Subcutaneous abdominal adipose tissue (tissue), 5 donors: ENCODE measurements around the gene TMEM131.

Experiments
- H3K27ac ChIP-seq: one replicate; pipeline ENCODE4 v1.7.0; 2013; ENCODE audit warnings: low read depth, mild to moderate bottlenecking, inconsistent platforms, low read length, moderate library complexity
- H3K27me3 ChIP-seq, 5 donors: one replicate each; pipeline ENCODE4 v1.7.0; 2013; ENCODE audit warnings: low read length in 5 of 5, inconsistent platforms in 1 of 5; ENCODE audit not compliant: control insufficient read depth in 5 of 5, insufficient read depth in 4 of 5
- H3K36me3 ChIP-seq, 5 donors: one replicate each; pipeline ENCODE4 v1.7.0; 2013; ENCODE audit warnings: low read length in 5 of 5; ENCODE audit not compliant: control insufficient read depth in 5 of 5, insufficient read depth in 5 of 5
- H3K4me1 ChIP-seq, 5 donors: one replicate each; pipeline ENCODE4 v1.7.0; 2013; ENCODE audit warnings: low read length in 5 of 5, mild to moderate bottlenecking in 3 of 5, moderate library complexity in 1 of 5; ENCODE audit not compliant: control insufficient read depth in 5 of 5, insufficient read depth in 5 of 5
- H3K4me3 ChIP-seq, 5 donors: one replicate each; pipeline ENCODE4 v1.7.0; 2013; ENCODE audit warnings: low read length in 5 of 5, low read depth in 1 of 5
- H3K9ac ChIP-seq, 5 donors: one replicate each; pipeline ENCODE4 v1.7.0; 2013; ENCODE audit warnings: low read length in 5 of 5, mild to moderate bottlenecking in 4 of 5, moderate library complexity in 3 of 5
- H3K9me3 ChIP-seq, 5 donors: one replicate each; pipeline ENCODE4 v1.7.0; 2013; ENCODE audit warnings: low read length in 5 of 5; ENCODE audit not compliant: control insufficient read depth in 5 of 5
- donor health status: healthy.
- donor health status: healthy.
- donor health status: healthy.
- donor health status: healthy.
- donor health status: healthy.

The TMEM131 gene

DNA sequence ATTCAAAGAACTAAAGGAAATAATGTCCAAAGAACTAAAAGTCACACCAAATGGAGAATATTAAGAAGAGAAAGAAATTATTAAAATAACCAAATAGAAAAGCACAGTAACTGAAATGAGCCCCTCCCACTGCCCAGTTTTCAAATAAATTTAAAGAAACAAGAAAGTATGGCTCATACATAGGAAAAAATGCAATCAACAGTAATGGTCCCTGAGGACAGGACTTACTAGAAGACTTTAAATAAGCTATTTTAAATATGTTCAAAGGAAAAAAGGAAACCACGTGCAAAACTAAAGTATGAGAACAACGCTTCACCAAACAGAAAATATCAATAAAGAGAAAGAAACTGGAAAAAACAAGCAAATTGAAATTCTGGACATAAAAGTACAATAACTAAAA is 58.9 kb downstream of the TMEM131 start:
- Histone ChIP-seq H3K4me3 (no peak overlapping the region), H3K36me3 (no peaks in the 10 kb centered on the region), H3K9ac (no peak overlapping the region), H3K27me3 (no peaks in the 10 kb centered on the region), H3K9me3 (no peaks in the 10 kb centered on the region), H3K4me1 (peaks cover 0 to 30% (median 19%) of the 10 kb centered on the region in 5 donors), H3K27ac (no peak overlapping the region)

- Histone ChIP-seq H3K27ac (no peak overlapping the region), H3K4me1 (peaks cover 0 to 30% (median 22%) of the 10 kb centered on the region in 5 donors), H3K4me3 (no peak overlapping the region)
Observed at GRCh38 chr2:97936199-97936598, 59.5 kb downstream of the TMEM131 start.

GRCh38 chr2:97935719-97936161 is 60.0 kb downstream of the TMEM131 start:
- H3K36me3 ChIP-seq = no peaks in the 10 kb centered on the region
- H3K4me3 ChIP-seq = no peak overlapping the region
- no peak overlapping the region for H3K27ac ChIP-seq
- no peaks in the 10 kb centered on the region for H3K27me3 ChIP-seq
- H3K9ac ChIP-seq = no peak overlapping the region
- peaks cover 0 to 33% (median 22%) of the 10 kb centered on the region in 5 donors for H3K4me1 ChIP-seq
- no peaks in the 10 kb centered on the region for H3K9me3 ChIP-seq

More at GRCh38 chr2:97936199-97936598, 59.5 kb downstream of the TMEM131 start:
- no peaks in the 10 kb centered on the region for H3K36me3 ChIP-seq
- no peaks in the 10 kb centered on the region for H3K27me3 ChIP-seq
- no peaks in the 10 kb centered on the region for H3K9me3 ChIP-seq
- no peak overlapping the region for H3K9ac ChIP-seq

DNA sequence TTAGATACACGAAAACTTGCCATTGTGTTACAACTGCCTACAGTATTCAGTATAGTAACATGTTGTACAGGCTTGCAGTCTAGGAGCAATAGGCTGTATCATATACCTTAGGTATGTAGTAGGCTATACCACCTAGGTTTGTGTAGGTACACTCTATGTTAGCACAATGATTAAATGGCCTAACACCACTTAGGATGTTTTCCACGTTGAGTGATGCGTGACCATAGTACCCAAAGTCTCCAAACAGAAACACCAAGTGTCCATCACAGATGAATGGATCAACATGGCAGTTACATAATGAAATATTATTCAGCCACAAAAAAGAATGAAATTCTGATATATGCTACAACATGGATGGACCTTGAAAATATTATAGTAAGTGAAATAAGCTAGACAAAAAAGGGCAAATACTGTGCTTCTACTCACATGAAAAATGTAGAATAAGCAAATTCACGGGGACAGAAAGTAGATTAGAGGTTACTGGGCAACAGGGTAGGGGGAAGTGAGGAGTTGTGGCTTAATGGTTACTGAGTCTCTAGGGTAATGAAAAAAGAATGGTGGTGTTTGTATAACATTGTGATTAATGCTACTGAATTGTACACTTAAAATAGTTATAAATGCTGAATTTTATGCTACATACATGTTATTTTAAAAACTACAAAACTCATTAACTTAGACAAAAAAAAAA is 62.6 kb downstream of the TMEM131 start:
- Histone ChIP-seq H3K27ac (no peak overlapping the region), H3K36me3 (no peaks in the 10 kb centered on the region), H3K9me3 (no peaks in the 10 kb centered on the region), H3K27me3 (no peaks in the 10 kb centered on the region), H3K4me3 (no peak overlapping the region), H3K4me1 (peaks cover 0 to 36% (median 22%) of the 10 kb centered on the region in 5 donors), H3K9ac (no peak overlapping the region)

DNA sequence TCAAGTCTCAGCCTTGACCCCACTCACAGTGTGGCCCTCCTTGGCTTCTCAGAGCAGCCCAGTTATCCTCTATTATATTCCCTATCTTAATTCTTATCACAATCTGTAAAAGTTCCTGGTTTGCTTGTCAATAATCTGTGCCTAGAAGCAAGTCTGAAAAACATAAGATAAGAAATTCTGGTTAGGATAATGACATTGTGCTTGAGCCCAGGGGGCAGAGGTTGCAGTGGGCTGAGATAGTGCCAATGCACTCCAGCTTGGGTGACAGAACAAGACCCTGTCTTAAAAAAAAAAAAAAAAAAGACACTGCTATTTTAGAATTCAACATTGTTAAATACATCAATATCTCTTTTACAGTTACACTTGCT is 63.9 kb downstream of the TMEM131 start:
- no peak overlapping the region for H3K27ac ChIP-seq
- no peak overlapping the region for H3K4me3 ChIP-seq
- no peaks in the 10 kb centered on the region for H3K9me3 ChIP-seq
- no peaks in the 10 kb centered on the region for H3K36me3 ChIP-seq
- peaks cover 0 to 31% (median 22%) of the 10 kb centered on the region in 5 donors for H3K4me1 ChIP-seq
- H3K27me3 ChIP-seq = no peaks in the 10 kb centered on the region
- H3K9ac ChIP-seq = no peak overlapping the region

DNA sequence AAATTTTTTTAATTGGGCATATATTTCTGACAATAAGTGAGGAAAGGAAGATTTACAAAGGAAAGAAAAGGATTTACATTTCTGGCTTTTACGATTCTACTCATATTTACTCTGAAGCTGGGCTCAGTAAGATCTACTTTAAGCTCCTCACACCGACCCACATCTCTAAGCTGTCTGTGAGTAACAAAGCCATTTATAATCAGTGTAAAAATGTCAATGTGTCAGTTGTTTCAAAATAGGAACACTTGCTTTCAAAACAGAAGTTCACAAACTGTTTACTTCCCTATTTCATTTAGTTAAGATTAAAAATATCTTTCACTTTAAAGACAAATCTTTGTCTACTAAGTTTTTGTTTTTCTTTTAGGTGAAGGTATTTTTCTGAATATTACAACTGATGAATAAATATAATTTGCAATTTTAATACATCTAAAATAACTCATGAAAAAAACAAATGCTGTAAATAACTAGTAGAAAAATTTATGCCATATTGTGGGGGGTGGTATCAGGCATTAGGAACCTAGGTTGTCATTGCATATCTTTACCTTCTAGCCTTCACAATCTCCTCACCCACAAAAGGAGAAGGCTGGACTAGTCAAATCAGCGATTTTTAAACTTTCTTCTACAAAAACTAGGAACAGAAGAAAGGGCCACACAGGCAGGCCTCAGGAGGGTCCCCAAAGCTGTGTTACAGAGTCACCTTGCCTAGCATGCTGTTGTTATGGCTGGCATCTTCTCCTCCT is 64.5 kb downstream of the TMEM131 start:
- H3K27ac ChIP-seq = no peak overlapping the region
- H3K4me3 ChIP-seq = no peak overlapping the region
- no peaks in the 10 kb centered on the region for H3K27me3 ChIP-seq
- peaks cover 0 to 3% (median 0%) of the 10 kb centered on the region in 5 donors for H3K36me3 ChIP-seq
- H3K9me3 ChIP-seq = no peaks in the 10 kb centered on the region
- H3K9ac ChIP-seq = no peak overlapping the region
- peaks cover 0 to 28% (median 21%) of the 10 kb centered on the region in 5 donors for H3K4me1 ChIP-seq

DNA sequence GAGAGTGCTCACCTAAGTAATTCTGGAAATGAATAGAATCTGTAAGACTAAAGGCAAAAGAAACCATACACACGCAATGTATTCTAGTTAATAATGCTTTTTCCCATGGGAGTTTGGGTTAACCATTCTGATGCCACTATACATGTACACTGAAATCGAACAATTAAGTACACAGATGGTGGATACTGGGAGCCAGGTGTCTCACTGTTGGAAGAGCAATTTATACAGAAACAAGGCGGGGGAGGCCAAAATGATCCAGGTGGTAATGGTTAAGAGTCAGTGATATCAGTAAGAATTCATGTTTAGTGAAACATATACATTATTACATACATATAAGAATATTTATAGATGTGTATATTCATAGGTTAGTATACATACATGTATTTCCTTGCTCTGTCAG is 67.2 kb downstream of the TMEM131 start:
- peaks cover 7 to 15% (median 11%) of the 10 kb centered on the region in 5 donors for H3K36me3 ChIP-seq
- H3K9ac ChIP-seq = no peak overlapping the region
- no peaks in the 10 kb centered on the region for H3K27me3 ChIP-seq
- no peak overlapping the region for H3K27ac ChIP-seq
- H3K9me3 ChIP-seq = no peaks in the 10 kb centered on the region
- H3K4me3 ChIP-seq = no peak overlapping the region
- peaks cover 0 to 12% (median 8%) of the 10 kb centered on the region in 5 donors for H3K4me1 ChIP-seq

DNA sequence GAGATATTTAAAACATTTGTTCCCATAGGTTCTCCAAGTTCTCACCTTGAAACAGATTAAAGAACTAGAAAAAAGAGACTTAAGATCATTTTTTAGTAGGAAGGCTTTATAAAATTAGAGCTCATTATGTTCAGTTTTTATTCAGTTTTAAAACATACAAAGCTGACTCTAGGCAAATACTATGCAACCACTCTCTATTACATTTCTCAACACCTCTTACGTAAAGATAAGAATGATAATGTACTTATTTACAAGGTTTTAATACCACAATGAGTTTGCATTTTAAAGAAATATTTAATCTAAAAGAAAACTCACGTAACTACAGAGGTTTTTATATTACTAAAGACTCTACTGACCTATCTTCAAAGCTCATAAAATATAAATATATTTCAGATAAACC is 68.8 kb downstream of the TMEM131 start:
- Histone ChIP-seq H3K9ac (no peak overlapping the region), H3K4me3 (no peak overlapping the region), H3K27ac (no peak overlapping the region), H3K9me3 (no peaks in the 10 kb centered on the region), H3K36me3 (peaks cover 7 to 15% (median 11%) of the 10 kb centered on the region in 5 donors), H3K4me1 (peaks cover 0 to 7% (median 3%) of the 10 kb centered on the region in 5 donors), H3K27me3 (no peaks in the 10 kb centered on the region)

- Histone ChIP-seq H3K27ac (no peak overlapping the region), H3K4me3 (no peak overlapping the region), H3K4me1 (peaks cover 0 to 1% (median 0%) of the 10 kb centered on the region in 5 donors), H3K27me3 (no peaks in the 10 kb centered on the region), H3K9ac (no peak overlapping the region), H3K9me3 (no peaks in the 10 kb centered on the region), H3K36me3 (peaks cover 7 to 15% (median 11%) of the 10 kb centered on the region in 5 donors)
Observed at GRCh38 chr2:97924194-97924593, 71.6 kb downstream of the TMEM131 start.

DNA sequence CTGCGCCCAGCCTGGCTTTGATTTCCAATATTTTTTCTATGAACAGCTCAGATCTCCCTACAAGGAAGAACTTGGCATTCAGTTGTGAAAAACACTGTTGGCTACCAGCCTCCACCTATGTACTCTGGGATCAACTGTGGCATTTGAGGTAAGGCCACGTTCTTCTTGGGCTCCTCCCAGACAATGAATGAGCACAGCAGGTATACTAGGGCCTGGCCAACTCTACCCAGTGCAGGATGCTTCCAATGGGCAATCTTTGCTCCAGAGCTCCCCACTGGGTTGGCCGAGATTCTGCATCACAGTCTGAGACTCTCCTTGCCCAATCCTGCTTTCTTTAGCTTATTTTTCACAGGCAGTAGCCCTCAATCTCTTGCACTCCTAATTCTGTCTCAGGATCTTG is 75.9 kb downstream of the TMEM131 start:
- Histone ChIP-seq H3K9ac (no peak overlapping the region), H3K27me3 (no peaks in the 10 kb centered on the region), H3K4me3 (no peak overlapping the region), H3K27ac (no peak overlapping the region), H3K36me3 (peaks cover 2 to 10% (median 7%) of the 10 kb centered on the region in 5 donors), H3K9me3 (no peaks in the 10 kb centered on the region), H3K4me1 (peaks cover 0 to 3% (median 0%) of the 10 kb centered on the region in 5 donors)
